HCT116 (cell line): Measurements from ENCODE around the gene FRRS1L. TPM values are rescaled to one million over a fixed set of nuclear protein-coding genes. Genes with fewer than 3 reads are reported as not detected.

Experiments
- ATAC-seq: fragments of 200-7000 bp; cut with Tn5 transposase; 2 replicates; pipeline ENCODE4 v1.9.1; 2020; ENCODE audit warnings: mild to moderate bottlenecking, moderate library complexity
- BruUV-seq: library from RNA; stranded (reverse); fragments of 400-500 nt; replicated peaks from 2 replicates; lab custom pipeline; 2021; lab: Mats Ljungman, UMichigan
- CTCF ChIA-PET: fragments of 300-600 bp; sonication (Branson Sonifier 250); formaldehyde crosslinking; loops from one replicate; lab custom pipeline; 2021; ENCODE audit warnings: antibody characterized with exemption; lab: Charles Lee
- POLR2A ChIA-PET: fragments of 300-600, 350-600 bp; sonication (Branson Sonifier 250); formaldehyde crosslinking; loops from one replicate; lab custom pipeline; 2021; ENCODE audit warnings: antibody characterized with exemption; lab: Charles Lee
- RAD21 ChIA-PET, 2 experiments: fragments of 300-600 bp; sonication (Branson Sonifier 250); formaldehyde crosslinking; loops; one replicate each; lab custom pipeline; 2023; ENCODE audit warnings: low total read pairs in 2 of 2; ENCODE audit not compliant: uncharacterized antibody in 2 of 2, unreplicated experiment in 2 of 2, low non-redundant PET in 1 of 2; lab: Charles Lee
- DNase-seq: peaks from one replicate; pipeline ENCODE4 v3.0.0-alpha.2; 2010; ENCODE audit warnings: low read depth, low spot score
- H2AFZ ChIP-seq: fragments of 200-600 bp; shearing (Covaris generic), sonication (generic); 2 replicates; pipeline ENCODE4 v1.6.1; 2017; ENCODE audit warnings: low read depth, mixed run types, mixed read lengths, antibody characterized with exemption, low read length; ENCODE audit not compliant: poor library complexity, severe bottlenecking
- H3K27ac ChIP-seq: 2 replicates; pipeline ENCODE4 v1.5.1; 2012; ENCODE audit warnings: low read depth, low read length
- H3K27me3 ChIP-seq: fragments of 200-600 bp; sonication (generic); 2 replicates; pipeline ENCODE4 v1.6.1; 2016; ENCODE audit warnings: mixed run types, low read length, mixed read lengths; ENCODE audit not compliant: insufficient read depth
- H3K36me3 ChIP-seq, 2 experiments: fragments of 200-500 bp in 1 of 2; fragments of 200-600 bp in 1 of 2; sonication (Bioruptor generic) in 1 of 2; sonication (generic) in 1 of 2; 2 replicates each; pipeline versions ENCODE4 v1.5.1 to v1.6.1; 2014 to 2016; ENCODE audit warnings: low read length in 2 of 2, inconsistent platforms in 1 of 2, mixed read lengths in 1 of 2, mixed run types in 1 of 2; ENCODE audit not compliant: insufficient read depth in 2 of 2, control insufficient read depth in 1 of 2
- H3K4me1 ChIP-seq, 2 experiments: fragments of 200-600 bp in 1 of 2; sonication (generic) in 1 of 2; 2 replicates each; pipeline versions ENCODE4 v1.5.1 to v1.6.1; 2012 to 2017; ENCODE audit warnings: low read length in 2 of 2, inconsistent platforms in 1 of 2, mild to moderate bottlenecking in 1 of 2, mixed read lengths in 1 of 2, mixed run types in 1 of 2, moderate library complexity in 1 of 2; ENCODE audit not compliant: insufficient read depth in 2 of 2, control insufficient read depth in 1 of 2
- H3K4me2 ChIP-seq: fragments of 200-600 bp; sonication (generic); 2 replicates; pipeline ENCODE4 v1.6.1; 2017; ENCODE audit warnings: mixed run types, low read length, mixed read lengths
- H3K4me3 ChIP-seq, 2 experiments: fragments of 200-600 bp in 1 of 2; sonication (generic) in 1 of 2; replicated peaks in 1 of 2; 2 replicates each; pipeline ENCODE4 v1.5.1; 2011 to 2016; ENCODE audit warnings: low read length in 2 of 2, control low read depth in 1 of 2, low read depth in 1 of 2, mild to moderate bottlenecking in 1 of 2, mixed read lengths in 1 of 2, mixed run types in 1 of 2
- H3K79me2 ChIP-seq: fragments of 200-600 bp; sonication (generic); 2 replicates; pipeline ENCODE4 v1.6.1; 2017; ENCODE audit warnings: mild to moderate bottlenecking, mixed run types, low read length, moderate library complexity, mixed read lengths; ENCODE audit not compliant: insufficient read depth
- H3K9ac ChIP-seq: fragments of 200-600 bp; sonication (generic); 2 replicates; pipeline ENCODE4 v1.6.1; 2016; ENCODE audit warnings: low read length, mixed read lengths
- H3K9me2 ChIP-seq: fragments of 200-600 bp; sonication (generic), shearing (Covaris generic); 2 replicates; pipeline ENCODE4 v1.6.1; 2017; ENCODE audit warnings: mixed run types, mild to moderate bottlenecking, moderate library complexity; ENCODE audit not compliant: insufficient read depth
- H3K9me3 ChIP-seq, 2 experiments: fragments of 200-500 bp in 1 of 2; fragments of 200-600 bp in 1 of 2; sonication (Bioruptor generic) in 1 of 2; sonication (generic) in 1 of 2; 2 replicates each; pipeline ENCODE4 v1.6.1; 2014 to 2017; ENCODE audit warnings: low read length in 2 of 2, mixed read lengths in 2 of 2, inconsistent platforms in 1 of 2, low read depth in 1 of 2, mild to moderate bottlenecking in 1 of 2, mixed run types in 1 of 2, moderate library complexity in 1 of 2; ENCODE audit not compliant: control insufficient read depth in 1 of 2, insufficient read depth in 1 of 2
- H4K20me1 ChIP-seq: fragments of 200-600 bp; sonication (generic), shearing (Covaris generic); 2 replicates; pipeline ENCODE4 v1.6.1; 2017; ENCODE audit warnings: mixed run types, mild to moderate bottlenecking, moderate library complexity; ENCODE audit not compliant: insufficient read depth
- CBX3 ChIP-seq: IDR thresholded peaks from 2 replicates; pipeline ENCODE4 v1.6.1; 2012; ENCODE audit warnings: low read depth
- EGR1 ChIP-seq: IDR thresholded peaks from 2 replicates; pipeline ENCODE4 v1.6.1; 2012; ENCODE audit warnings: low read depth
- ELF1 ChIP-seq: IDR thresholded peaks from 2 replicates; pipeline ENCODE4 v1.6.1; 2012; ENCODE audit warnings: low read depth, borderline replicate concordance
- EZH2 ChIP-seq: fragments of 200-600 bp; sonication (generic); IDR thresholded peaks from 2 replicates; pipeline ENCODE4 v1.6.1; 2017; ENCODE audit warnings: antibody characterized with exemption, mixed run types
- EZH2phosphoT487 ChIP-seq: fragments of 200-600 bp; IDR thresholded peaks from 2 replicates; pipeline ENCODE4 v1.6.1; 2018; ENCODE audit warnings: antibody characterized with exemption, borderline replicate concordance
- JUND ChIP-seq: IDR thresholded peaks from 2 replicates; pipeline ENCODE4 v1.6.1; 2012
- POLR2AphosphoS5 ChIP-seq: IDR thresholded peaks from 2 replicates; pipeline ENCODE4 v1.6.1; 2011; ENCODE audit warnings: mild to moderate bottlenecking, low read depth, low read length, moderate library complexity
- SIN3A ChIP-seq: IDR thresholded peaks from 2 replicates; pipeline ENCODE4 v1.6.1; 2012; ENCODE audit warnings: low read depth
- SP1 ChIP-seq: IDR thresholded peaks from 2 replicates; pipeline ENCODE4 v1.6.1; 2012; ENCODE audit warnings: low read depth
- SRF ChIP-seq: IDR thresholded peaks from 2 replicates; pipeline ENCODE4 v1.6.1; 2012; ENCODE audit warnings: low read depth
- YY1 ChIP-seq: IDR thresholded peaks from 2 replicates; pipeline ENCODE4 v1.6.1; 2011; ENCODE audit warnings: low read length, low read depth, moderate library complexity, mild to moderate bottlenecking; ENCODE audit not compliant: insufficient replicate concordance; ENCODE audit errors: extremely low read depth
- ZFX ChIP-seq: fragments of 450-650 bp; IDR thresholded peaks from 2 replicates; pipeline ENCODE4 v1.6.1; 2017
- intact Hi-C: fragments of 100-400 bp; cut with micrococcal nuclease; formaldehyde crosslinking; loops from 2 replicates; pipeline ENCODE4 v1.10.0; 2022
- total RNA-seq: library from RNA; stranded (reverse); gene quantifications from one replicate; pipeline ENCODE4 v1.2.1, GENCODE V29; 2021; ENCODE audit not compliant: unreplicated experiment
- TF ChIP-seq, protein P1 (sequence below): IDR thresholded peaks from 2 replicates; pipeline ENCODE4 v1.6.1; 2012
- TF ChIP-seq, protein P2 (sequence below): IDR thresholded peaks from 2 replicates; pipeline ENCODE4 v1.6.1; 2011; ENCODE audit warnings: mild to moderate bottlenecking, low read length, moderate library complexity; ENCODE audit not compliant: insufficient replicate concordance; ENCODE audit errors: extremely low read depth
- TF ChIP-seq, protein P3 (sequence below), 3 experiments: fragments of 200-600 bp in 1 of 3; sonication (generic) in 1 of 3; IDR thresholded peaks in 2 of 3; conservative IDR thresholded peaks in 1 of 3; 2 replicates each; pipeline ENCODE4 v1.5.1; 2012 to 2017; ENCODE audit warnings: low read depth in 2 of 3, low read length in 2 of 3, antibody characterized with exemption in 1 of 3, borderline replicate concordance in 1 of 3, control low read depth in 1 of 3, mild to moderate bottlenecking in 1 of 3, mixed read lengths in 1 of 3, mixed run types in 1 of 3, moderate library complexity in 1 of 3; ENCODE audit not compliant: insufficient read depth in 1 of 3

Gene FRRS1L
- total RNA-seq, 1 experiment from 2014 or later: not detected

GRCh38 chr9:109156708-109157107 lies 10.3 kb downstream of the FRRS1L start:
- ChIA-PET RAD21 (no interaction called here), POLR2A (no interaction called here), CTCF (no interaction called here)
- Histone ChIP-seq H3K9me2 (no peaks in the 10 kb centered on the region), H2AFZ (no peak overlapping the region), H3K27ac (no peak overlapping the region), H4K20me1 (no peaks in the 10 kb centered on the region), H3K36me3 (no peaks in the 10 kb centered on the region), H3K4me3 (no peak overlapping the region), H3K79me2 (no peaks in the 10 kb centered on the region), H3K27me3 (no peaks in the 10 kb centered on the region), H3K4me2 (no peak overlapping the region), H3K4me1 (no peaks in the 10 kb centered on the region), H3K9ac (no peak overlapping the region), H3K9me3 (peaks cover 3 to 11% of the 10 kb centered on the region in 2 experiments; a peak in 2 of 4 replicates)
- ATAC-seq (no peak), DNase-seq (no peak)
- no peak for TF ChIP-seq EZH2
- no peak for TF ChIP-seq EZH2phosphoT487
- no peak for TF ChIP-seq SIN3A
- TF ChIP-seq, protein P1, sequence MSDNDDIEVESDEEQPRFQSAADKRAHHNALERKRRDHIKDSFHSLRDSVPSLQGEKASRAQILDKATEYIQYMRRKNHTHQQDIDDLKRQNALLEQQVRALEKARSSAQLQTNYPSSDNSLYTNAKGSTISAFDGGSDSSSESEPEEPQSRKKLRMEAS: no peak
- no peak for TF ChIP-seq ELF1
- TF ChIP-seq EGR1: no peak
- TF ChIP-seq SP1: no peak
- no peak for TF ChIP-seq JUND
- TF ChIP-seq YY1: no peak
- TF ChIP-seq POLR2AphosphoS5: no peak
- intact Hi-C loops: no loop called here
- BruUV-seq: no TSS peak

GRCh38 chr9:109150925-109151545 lies 16.0 kb downstream of the FRRS1L start:
- Histone ChIP-seq H3K4me2 (no peak overlapping the region), H3K27me3 (no peaks in the 10 kb centered on the region), H4K20me1 (no peaks in the 10 kb centered on the region), H3K9ac (no peak overlapping the region), H3K27ac (no peak overlapping the region), H3K4me1 (no peaks in the 10 kb centered on the region), H3K9me3 (peaks cover 3 to 11% of the 10 kb centered on the region in 2 experiments; a peak in 2 of 4 replicates), H2AFZ (no peak overlapping the region), H3K9me2 (no peaks in the 10 kb centered on the region), H3K79me2 (no peaks in the 10 kb centered on the region), H3K36me3 (no peaks in the 10 kb centered on the region), H3K4me3 (no peak overlapping the region)
- no TSS peak for BruUV-seq
- ATAC-seq (no peak), DNase-seq (no peak)
- ChIA-PET RAD21 (no interaction called here), CTCF (no interaction called here), POLR2A (no interaction called here)
- intact Hi-C loops: no loop called here
- TF ChIP-seq, protein P2, sequence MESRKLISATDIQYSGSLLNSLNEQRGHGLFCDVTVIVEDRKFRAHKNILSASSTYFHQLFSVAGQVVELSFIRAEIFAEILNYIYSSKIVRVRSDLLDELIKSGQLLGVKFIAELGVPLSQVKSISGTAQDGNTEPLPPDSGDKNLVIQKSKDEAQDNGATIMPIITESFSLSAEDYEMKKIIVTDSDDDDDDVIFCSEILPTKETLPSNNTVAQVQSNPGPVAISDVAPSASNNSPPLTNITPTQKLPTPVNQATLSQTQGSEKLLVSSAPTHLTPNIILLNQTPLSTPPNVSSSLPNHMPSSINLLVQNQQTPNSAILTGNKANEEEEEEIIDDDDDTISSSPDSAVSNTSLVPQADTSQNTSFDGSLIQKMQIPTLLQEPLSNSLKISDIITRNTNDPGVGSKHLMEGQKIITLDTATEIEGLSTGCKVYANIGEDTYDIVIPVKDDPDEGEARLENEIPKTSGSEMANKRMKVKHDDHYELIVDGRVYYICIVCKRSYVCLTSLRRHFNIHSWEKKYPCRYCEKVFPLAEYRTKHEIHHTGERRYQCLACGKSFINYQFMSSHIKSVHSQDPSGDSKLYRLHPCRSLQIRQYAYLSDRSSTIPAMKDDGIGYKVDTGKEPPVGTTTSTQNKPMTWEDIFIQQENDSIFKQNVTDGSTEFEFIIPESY: no peak
- TF ChIP-seq CBX3: no peak
- TF ChIP-seq SRF: no peak
- no peak for TF ChIP-seq ZFX
- no peak for TF ChIP-seq EZH2
- TF ChIP-seq EZH2phosphoT487: no peak
- TF ChIP-seq, protein P3, sequence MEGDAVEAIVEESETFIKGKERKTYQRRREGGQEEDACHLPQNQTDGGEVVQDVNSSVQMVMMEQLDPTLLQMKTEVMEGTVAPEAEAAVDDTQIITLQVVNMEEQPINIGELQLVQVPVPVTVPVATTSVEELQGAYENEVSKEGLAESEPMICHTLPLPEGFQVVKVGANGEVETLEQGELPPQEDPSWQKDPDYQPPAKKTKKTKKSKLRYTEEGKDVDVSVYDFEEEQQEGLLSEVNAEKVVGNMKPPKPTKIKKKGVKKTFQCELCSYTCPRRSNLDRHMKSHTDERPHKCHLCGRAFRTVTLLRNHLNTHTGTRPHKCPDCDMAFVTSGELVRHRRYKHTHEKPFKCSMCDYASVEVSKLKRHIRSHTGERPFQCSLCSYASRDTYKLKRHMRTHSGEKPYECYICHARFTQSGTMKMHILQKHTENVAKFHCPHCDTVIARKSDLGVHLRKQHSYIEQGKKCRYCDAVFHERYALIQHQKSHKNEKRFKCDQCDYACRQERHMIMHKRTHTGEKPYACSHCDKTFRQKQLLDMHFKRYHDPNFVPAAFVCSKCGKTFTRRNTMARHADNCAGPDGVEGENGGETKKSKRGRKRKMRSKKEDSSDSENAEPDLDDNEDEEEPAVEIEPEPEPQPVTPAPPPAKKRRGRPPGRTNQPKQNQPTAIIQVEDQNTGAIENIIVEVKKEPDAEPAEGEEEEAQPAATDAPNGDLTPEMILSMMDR (IDR thresholded peaks at IDR 0.05 in 2 of 3, conservative IDR thresholded peaks at IDR 0.05 in 1 of 3; ENCODE audit: borderline replicate concordance in 1 of 3, insufficient read depth in 1 of 3, low read depth in 2 of 3, low read length in 2 of 3): no peak
- TF ChIP-seq POLR2AphosphoS5: no peak
